GM18526 (cell line): ENCODE data around the gene ZNF496.

Source experiments
- POLR2A ChIP-seq: IDR thresholded peaks from 3 replicates; pipeline ENCODE4 v1.6.1; 2011; ENCODE audit not compliant: insufficient read length; ENCODE audit errors: extremely low read depth

ZNF496 gene

DNA sequence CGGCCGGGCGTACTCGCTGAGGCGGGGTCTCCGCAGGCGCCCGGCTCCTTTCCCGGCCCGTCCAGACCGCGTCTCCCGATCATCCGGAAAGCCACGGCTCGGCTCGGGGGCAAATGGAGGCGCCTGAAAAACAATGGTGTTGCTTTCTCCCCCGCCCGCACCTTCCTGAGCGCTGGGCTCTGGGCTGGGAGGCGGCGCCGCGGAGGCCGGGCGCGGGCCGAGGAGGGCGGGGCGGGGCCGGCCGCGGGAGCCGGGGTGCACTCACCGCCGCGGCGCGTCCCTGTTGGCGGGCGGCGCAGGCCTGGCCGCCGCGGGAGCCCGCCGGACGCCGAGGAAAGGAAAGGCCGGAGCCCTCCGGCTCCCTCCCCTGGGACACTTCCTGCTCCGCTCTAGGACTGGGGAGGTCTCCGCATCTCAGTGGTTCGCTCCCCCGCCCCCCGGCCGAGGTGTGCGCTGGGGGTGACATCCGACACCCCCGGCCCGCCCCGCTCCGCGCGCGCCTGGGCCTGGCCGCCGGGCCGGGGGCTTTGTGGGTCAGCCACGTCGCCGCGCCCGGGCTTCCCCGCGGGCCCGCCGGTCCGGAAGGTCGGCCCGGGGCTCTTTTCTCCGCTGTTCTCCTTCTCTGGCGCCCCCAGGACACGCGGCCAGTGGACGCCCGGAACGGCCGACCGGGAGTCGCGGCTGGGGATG is at the start of gene ZNF496:
Gene ZNF496, minus strand, starts transcription at position 343 of the 690 bp plus-strand sequence. CDS start 2,289 bp downstream, outside the sequence.
- TF ChIP-seq POLR2A = peak; percentile 60

DNA sequence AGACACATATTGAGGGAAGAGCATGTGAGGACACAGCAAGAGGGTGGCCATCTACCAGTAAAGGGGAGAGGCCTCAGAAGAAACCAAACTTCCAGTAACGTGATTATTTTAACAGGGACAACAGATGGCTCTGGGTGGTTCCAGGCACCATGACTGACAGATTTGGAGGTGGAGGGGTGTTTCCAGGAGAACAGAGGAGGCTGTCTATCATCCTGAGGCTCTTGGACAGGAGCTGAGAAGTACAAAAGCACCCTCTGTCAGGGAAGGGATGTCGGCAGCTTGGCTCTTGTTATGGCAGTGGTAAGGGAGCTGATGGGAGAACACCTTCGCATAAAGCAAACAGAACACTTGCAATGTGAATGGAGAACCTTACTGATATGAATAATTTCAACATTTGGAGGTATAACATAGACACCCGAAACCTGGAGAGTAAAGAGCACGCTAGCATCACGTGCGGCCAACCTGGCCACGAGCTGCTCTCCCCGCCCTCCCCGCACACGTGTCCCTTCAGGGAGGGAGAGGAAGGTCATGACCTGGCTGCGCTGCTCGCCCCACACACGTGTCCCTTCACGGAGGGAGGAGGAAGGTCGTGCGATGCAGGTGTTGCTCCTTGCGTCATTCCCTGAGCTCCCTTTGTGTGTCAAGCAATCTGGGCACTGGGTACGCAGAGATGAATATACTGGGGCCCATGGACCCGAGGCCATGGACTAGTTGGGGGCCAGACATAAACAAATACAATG is 46.8 kb upstream of the ZNF496 start:
- no peak for TF ChIP-seq POLR2A

DNA sequence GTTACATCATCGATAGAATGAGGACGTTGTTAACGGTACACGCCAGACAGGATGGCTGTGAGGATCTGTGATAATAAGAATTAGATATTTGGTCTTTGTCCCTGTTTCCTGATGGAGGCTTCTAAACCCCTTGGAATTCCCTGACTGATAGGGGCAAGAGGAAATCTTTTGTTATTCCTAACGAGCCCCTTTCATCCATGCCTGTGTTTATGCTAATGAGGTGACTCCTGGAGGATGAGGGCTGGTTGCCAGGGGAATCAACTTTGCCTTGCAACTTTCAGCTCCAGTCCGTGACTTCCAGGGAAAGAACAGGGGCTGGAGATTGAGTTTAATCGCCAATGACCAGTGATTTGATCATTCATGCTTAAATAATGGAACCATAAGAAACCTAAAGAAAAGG is 45.0 kb upstream of the ZNF496 start:
- TF ChIP-seq POLR2A = no peak

DNA sequence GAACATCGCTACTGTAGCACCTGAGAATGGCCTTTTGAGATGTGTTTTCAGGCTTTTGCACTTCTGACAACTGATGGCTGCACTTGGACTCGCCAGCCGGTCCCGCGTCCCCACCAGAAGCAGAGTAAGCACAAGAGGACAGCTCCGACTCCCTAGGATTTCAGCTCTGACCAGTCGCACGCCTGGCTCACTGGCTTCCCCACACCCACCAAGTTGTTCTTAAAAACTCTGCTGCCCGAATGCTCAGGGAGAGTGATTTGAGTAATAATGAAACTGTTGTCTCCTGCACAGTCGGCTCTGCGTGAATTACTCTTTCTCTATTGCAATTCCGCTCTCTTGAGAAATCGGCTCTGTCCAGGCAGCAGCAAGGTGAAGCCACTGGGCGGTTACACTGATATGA is 44.1 kb upstream of the ZNF496 start:
- no peak for TF ChIP-seq POLR2A

DNA sequence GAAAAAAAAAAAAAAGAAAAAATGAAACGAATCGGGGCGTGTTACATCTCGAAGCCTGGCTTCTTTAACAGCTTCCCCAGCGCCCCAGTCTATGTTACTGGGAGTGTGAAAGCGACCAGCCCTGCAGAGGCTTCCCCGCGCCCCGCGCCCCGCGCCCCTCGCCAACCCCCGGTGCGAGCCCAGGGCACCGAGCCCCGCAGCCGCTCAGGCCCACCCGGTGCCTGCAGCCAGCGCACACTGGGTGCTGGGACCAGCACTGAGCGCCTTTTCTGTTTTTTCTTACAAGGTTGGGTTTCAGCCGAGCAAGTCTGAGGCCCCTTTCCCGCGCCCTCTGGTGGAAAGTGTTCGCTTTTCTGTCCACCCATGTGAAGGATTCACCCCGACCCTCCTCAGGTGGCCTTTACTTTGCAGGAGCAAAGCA is 42.1 kb upstream of the ZNF496 start:
- TF ChIP-seq POLR2A = no peak

DNA sequence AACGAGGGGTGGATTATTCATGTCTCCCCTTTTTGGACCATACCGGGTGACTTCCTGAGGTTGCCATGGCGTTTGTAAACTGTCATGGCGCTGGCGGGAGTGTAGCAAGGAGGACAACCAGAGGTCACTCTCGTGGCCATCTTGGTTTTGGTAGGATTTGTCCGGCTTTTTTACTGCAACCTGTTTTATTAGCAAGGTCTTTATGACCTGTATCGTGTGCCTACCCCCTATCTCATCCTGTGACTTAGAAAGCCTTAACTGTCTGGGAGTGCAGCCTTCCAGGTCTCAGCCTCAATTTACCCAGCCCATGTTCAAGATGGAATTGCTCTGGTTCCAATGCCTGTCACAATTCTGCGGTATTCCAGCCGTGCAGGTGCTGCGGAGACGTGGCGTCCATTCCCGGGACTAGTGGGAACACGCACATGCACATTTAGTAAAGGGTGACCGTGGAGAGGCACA is 40.2 kb upstream of the ZNF496 start:
- no peak for TF ChIP-seq POLR2A

DNA sequence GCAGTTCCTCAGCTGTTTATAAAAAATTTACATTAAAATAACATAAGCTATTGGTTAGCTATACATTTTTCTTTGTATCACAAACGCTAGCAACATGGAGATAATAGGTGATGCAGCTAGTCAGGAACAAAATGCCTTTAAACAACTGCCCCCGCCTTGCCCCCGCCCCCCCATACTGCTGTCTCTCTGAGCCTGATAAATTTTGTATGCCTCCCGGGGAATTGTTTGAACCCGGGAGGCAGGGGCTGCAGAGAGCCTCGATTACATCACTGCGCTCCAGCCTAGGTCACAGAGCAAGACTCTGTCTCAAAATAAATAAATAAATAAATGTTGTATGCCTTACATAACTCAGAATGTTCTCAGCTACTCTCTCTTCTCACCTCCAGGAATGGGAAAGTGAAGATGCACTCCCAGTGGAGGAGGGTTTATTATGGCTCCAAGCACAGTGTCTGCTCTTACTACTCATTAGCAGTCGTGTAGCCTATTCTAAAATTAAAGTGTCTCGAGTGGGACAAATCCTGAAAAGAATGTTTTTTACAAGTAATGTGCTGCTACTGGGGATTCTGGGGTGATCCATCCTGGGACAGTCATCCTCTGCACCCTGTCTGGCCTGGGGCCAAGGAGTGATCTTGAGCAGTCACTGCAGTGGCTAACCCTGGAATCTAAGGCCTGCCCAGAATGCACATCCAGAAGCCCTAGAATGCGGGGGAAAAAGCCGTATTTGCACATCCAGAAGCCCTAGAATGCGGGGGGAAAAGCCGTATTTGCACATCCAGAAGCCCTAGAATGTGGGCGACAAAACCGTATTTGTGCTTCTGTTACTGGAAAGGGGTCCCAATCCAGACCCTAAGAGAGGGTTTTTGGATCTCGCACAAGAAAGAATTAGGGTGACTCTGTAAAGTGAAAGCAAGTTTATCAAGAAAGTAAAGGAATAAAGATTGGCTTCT is 39.4 kb upstream of the ZNF496 start:
- TF ChIP-seq POLR2A = no peak

DNA sequence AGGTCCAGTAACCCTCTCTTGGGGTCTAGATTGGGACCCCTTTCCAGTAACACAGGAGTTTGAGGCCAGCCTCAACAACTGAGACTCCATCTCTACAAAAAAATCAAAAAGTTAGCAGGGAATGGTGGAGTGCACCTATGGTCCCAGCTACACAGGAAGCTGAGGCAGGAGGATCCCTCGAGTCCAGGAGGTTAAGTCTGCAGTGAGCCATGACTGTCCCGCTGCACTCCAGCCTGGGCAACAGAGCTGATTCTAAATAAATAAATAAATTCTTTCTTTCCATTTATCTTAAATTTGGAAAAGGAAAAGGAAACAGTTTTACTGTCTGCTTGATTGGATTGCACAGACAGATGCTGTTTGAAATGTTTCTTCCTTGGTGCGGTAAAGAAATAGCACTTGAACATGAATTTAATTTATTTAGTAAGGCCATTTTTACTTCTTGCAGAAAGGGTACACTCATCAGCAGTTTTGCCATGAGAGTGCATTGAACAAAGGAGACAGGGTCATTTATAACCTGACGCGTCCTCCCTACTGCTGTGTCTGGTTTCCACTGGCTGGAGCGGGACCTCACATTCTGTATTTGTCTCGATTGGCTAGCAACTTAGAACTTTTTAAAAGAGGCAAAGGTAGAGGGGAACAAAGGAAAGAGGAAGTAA is 37.0 kb upstream of the ZNF496 start:
- no peak for TF ChIP-seq POLR2A

DNA sequence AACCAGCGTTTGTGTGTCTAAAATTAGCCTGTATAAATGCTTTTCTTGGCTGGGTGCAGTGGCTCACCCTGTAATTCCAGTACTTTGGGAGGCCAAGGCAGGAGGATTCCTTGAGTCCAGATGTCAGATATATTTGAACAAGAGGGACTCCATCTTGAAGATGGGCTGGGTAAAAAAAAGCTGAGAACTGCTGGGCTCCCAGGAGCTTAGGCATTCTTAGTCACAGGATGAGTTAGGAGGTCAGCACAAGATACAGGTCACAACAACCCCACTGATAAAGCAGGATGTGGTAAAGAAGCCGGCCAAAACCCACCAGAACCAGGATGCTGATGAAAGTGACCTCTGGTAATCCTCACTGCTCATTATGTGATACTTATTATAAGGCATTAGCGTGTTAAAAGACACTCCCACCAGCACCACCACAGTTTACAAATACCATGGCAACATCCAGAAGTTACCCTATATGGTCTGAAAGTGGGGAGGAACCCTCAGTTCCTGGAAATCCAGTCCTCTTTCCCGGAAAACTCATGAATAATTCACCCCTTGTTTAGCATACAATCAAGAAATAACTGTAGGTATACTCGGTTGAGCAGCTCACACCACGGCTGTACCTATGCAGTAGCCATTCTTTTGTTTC is 36.2 kb upstream of the ZNF496 start:
- TF ChIP-seq POLR2A = no peak

DNA sequence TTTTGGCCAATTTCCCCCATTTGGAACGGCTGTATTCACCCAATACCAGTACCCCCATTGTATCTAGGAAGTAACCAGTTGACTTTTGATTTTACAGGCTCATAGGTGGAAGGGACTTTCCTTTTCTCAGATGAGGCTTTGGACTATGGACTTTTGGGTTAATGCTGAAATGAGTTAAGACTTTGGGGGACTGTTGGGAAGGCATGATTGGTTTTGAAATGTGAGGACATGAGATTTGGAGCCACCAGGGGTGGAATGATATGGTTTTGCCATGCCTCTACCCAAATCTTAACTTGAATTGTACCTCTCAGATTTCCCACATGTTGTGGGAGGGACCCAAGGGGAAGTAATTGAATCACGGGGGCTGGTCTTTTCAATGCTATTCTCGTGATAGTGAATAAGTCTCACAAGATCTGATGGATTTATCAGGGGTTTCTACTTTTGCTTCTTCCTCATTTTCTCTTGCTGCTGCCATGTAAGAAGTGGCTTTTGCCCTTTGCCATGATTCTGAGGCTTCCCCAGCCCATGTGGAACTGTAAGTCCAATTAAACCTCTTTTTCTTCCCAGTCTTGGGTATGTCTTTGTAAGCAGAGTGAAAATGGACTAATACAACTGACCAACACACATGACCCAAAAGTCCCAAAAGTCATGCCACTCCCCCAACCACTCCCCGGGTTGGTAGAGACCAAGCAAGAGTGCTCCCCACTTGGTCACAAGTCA is 35.4 kb upstream of the ZNF496 start:
- no peak for TF ChIP-seq POLR2A

DNA sequence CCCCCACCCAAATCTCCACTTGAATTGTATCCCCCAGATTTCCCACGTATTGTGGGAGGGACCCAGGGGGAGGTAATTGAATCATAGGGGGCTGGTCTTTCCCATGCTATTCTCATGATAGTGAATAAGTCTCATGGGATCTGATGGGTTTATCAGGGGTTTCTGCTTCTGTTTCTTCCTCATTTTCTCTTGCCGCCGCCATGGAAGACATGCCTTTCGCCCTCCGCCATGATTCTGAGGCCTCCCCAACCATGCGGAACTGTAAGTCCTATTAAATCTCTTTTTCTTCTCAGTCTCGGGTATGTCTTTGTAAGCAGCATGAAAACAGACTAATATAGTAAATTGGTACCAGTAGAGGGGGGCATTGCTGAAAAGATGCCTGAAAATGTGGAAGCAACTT is 33.4 kb upstream of the ZNF496 start:
- TF ChIP-seq POLR2A = no peak

DNA sequence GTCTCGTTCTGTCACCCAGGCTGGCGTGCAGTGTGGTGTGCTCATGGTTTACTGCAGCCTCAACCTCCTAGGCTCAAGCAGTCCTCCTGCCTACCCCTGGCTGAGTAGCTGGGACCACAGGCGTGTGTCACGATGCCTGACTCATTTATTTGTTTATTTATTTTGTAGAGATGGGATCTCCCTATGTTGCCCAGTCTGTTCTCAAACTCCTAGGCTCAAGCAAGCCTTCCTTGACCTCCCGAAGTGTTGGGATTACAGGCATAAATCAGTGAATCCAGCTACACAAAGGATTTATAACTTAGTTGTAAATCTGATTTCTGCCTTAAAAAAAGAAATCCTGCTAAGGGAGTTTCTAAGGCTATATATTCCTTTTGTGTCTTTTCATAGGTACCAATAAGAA is 30.5 kb upstream of the ZNF496 start:
- no peak for TF ChIP-seq POLR2A

DNA sequence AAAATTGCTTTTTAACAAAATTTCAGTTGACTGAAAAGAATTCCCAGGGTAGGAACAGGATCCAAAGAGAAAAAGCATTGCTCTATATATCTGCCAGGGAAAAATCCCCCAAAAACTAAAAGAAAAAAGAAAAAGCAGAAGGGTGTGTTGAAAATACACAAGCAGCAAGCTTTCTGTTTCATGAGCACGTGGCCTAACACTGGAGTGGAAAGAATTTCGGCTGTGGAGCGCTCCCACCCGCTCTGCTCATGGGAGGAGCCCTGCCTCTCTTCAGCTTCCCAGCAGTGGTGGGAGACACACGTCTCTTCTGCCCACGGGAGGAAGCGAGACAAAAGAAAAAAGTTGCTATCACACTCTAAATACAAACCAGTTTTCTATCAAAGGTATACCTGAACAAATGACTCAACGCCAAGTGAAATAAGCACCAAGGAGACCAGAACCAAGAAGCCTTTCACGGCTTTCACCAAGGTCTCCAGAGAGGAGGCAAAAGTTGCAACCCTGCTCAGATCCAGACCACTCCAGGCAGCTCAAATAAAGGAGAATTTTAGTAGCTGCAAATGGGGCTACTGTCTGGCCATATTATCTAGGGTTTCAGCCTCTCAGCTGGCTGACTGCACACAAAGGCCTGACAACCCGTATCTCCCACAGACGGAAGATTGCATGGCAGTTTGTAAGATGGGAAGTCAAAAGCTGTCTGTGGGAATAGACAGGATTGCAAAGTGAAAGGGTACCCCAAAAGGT is 29.5 kb upstream of the ZNF496 start:
- no peak for TF ChIP-seq POLR2A
